H1 (cell line): ENCODE data around the gene BCL2L1. TPM values are rescaled to one million over a fixed set of nuclear protein-coding genes. Genes with fewer than 3 reads are reported as not detected.

ENCODE experiments used
- ATF3 ChIP-seq: IDR thresholded peaks from 2 replicates; pipeline ENCODE4 v1.6.1; 2011; ENCODE audit warnings: low read depth, mild to moderate bottlenecking, low read length; ENCODE audit not compliant: insufficient read depth
- BRCA1 ChIP-seq: IDR thresholded peaks from 2 replicates; pipeline ENCODE4 v1.6.1; 2012; ENCODE audit warnings: low read depth, low read length, improper control_type of control experiment
- KDM4A ChIP-seq: IDR thresholded peaks from one replicate; pipeline ENCODE4 v1.7.1; 2012; ENCODE audit warnings: low read depth, mild to moderate bottlenecking, moderate library complexity, low read length, inconsistent platforms; ENCODE audit not compliant: severe bottlenecking
- NANOG ChIP-seq: IDR thresholded peaks from 2 replicates; pipeline ENCODE4 v1.6.1; 2011; ENCODE audit warnings: low read length, low read depth, mild to moderate bottlenecking, inconsistent platforms; ENCODE audit not compliant: insufficient read depth, poor library complexity, severe bottlenecking
- PHF8 ChIP-seq: fragments of 200-600 bp; sonication (generic); conservative IDR thresholded peaks from 2 replicates; pipeline ENCODE4 v1.7.1; 2012; ENCODE audit warnings: low read depth, mild to moderate bottlenecking, inconsistent platforms, low read length, moderate library complexity
- POU5F1 ChIP-seq: IDR thresholded peaks from 2 replicates; pipeline ENCODE4 v1.6.1; 2011; ENCODE audit warnings: low read depth, mild to moderate bottlenecking, low read length, moderate library complexity
- polyA plus RNA-seq, 7 experiments: library from polyadenylated mRNA; depleted of rRNA in 3 of 7; stranded (reverse) in 5 of 7; unstranded in 2 of 7; fragments of >200 nt in 5 of 7; fragments of 200-250 nt in 2 of 7; gene quantifications; 1 replicate in 5 of 7; 2 replicates in 1 of 7; 4 replicates in 1 of 7; pipeline versions ENCODE4 v1.2.1 to v1.2.3, GENCODE V29; 2011 to 2013; ENCODE audit warnings: missing spikeins in 2 of 7, mixed read lengths in 2 of 7
- total RNA-seq: library from RNA; stranded (reverse); fragmentation: NEBNext Ultra II Directional; extraction: Animal tissue kit (Norgen Biotek cat#: 25700); gene quantifications from 2 replicates; pipeline ENCODE4 v1.2.1, GENCODE V29; 2021

BCL2L1 gene
- total and polyA plus RNA-seq, 2 of the 8 experiments (the other 6 are each of a cell fraction or from before 2014, with no cell fraction given): 64.9 to 66.1 TPM

- TF ChIP-seq ATF3 (no peak), PHF8 (no peak), NANOG (no peak), BRCA1 (no peak), POU5F1 (no peak), KDM4A (no peak)
Measured at GRCh38 chr20:31637660-31638059, 85.0 kb downstream of the BCL2L1 start, which contains the start of gene COX4I2 (continued).
